ENCODE data around the gene MAML2. TPM values are rescaled to one million over a fixed set of nuclear protein-coding genes. Genes with fewer than 3 reads are reported as not detected.

The MAML2 gene
- total RNA-seq, 1 experiment from 2014 or later = 2.9 TPM

DNA sequence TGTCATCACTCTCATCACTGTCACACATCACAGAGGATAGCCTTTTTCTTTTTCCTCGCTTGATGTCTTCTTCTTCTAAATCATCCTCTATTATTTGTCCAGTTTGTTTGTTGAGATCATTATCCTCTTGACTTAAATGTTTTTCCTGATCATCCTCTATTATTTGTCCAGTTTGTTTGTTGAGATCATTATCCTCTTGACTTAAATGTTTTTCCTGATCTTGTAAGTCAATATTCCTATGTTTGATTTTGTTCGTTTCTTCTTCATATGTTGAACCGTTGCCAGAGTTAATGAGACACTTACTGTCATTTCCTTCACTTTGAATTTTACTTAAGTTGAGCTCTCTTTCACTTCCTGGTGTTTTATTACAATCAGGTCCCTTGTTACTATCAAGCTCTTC, 41.2 kb upstream of the MAML2 start:
- Histone ChIP-seq H3K27me3 (ENCODE audit: control insufficient read depth, insufficient read depth, low read length) (no peaks in the 10 kb centered on the region), H3K9me3 (ENCODE audit: control insufficient read depth, insufficient read depth, low read depth, low read length) (no peaks in the 10 kb centered on the region), H3K4me1 (ENCODE audit: control insufficient read depth, insufficient read depth, low read length) (peaks cover 12% of the 10 kb centered on the region), H3K36me3 (ENCODE audit: control insufficient read depth, insufficient read depth, low read length) (peaks cover 30% of the 10 kb centered on the region), H3K27ac (ENCODE audit: low read length) (no peak overlapping the region), H3K4me3 (ENCODE audit: low read depth in 2 of 2, low read length in 2 of 2) (no peak overlapping the region)
- BruUV-seq (replicated peaks) = TSS peak; percentile 14
- ChIA-PET CTCF (no interaction called here), POLR2A (no interaction called here)
- no peak for DNase-seq (ENCODE audit: low read depth, low spot score)
- TF ChIP-seq, protein P1, sequence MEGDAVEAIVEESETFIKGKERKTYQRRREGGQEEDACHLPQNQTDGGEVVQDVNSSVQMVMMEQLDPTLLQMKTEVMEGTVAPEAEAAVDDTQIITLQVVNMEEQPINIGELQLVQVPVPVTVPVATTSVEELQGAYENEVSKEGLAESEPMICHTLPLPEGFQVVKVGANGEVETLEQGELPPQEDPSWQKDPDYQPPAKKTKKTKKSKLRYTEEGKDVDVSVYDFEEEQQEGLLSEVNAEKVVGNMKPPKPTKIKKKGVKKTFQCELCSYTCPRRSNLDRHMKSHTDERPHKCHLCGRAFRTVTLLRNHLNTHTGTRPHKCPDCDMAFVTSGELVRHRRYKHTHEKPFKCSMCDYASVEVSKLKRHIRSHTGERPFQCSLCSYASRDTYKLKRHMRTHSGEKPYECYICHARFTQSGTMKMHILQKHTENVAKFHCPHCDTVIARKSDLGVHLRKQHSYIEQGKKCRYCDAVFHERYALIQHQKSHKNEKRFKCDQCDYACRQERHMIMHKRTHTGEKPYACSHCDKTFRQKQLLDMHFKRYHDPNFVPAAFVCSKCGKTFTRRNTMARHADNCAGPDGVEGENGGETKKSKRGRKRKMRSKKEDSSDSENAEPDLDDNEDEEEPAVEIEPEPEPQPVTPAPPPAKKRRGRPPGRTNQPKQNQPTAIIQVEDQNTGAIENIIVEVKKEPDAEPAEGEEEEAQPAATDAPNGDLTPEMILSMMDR (IDR thresholded peaks at IDR 0.05) = no peak
- TF ChIP-seq TCF7L2 (IDR thresholded peaks at IDR 0.05; ENCODE audit: low read depth, low read length) = no peak
- in situ Hi-C loops (cut with HindIII; ENCODE audit: low pct_unique_long_range_greater_than_20kb, low sequenced_read_pairs) (no loop called here), intact Hi-C loops (cut with micrococcal nuclease; ENCODE audit: unreplicated experiment) (no loop called here)
- ATAC-seq = no peak

DNA sequence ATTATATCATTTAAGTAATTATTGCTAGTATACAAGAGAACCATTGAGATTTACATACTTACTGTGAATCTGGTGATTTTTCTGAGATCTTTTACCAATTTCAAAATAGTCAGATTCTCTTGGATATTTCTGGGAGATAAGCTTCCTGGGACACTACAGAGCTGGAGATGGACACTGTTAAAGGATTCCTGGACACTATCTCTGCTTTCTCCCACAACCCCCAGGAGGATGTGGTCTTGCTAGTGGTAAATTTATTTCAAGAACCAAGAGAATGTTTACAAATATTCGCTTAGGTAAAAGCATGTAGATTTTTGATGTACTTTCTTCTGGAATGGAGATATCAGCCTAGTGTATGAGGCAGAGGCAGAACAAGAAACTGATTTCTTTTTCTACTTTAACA, 33.8 kb upstream of the MAML2 start:
- ChIA-PET POLR2A (no interaction called here), CTCF (no interaction called here)

More for the DNA sequence above, 33.8 kb upstream of the MAML2 start:
- BruUV-seq (replicated peaks) = no TSS peak
- TF ChIP-seq, protein P2, sequence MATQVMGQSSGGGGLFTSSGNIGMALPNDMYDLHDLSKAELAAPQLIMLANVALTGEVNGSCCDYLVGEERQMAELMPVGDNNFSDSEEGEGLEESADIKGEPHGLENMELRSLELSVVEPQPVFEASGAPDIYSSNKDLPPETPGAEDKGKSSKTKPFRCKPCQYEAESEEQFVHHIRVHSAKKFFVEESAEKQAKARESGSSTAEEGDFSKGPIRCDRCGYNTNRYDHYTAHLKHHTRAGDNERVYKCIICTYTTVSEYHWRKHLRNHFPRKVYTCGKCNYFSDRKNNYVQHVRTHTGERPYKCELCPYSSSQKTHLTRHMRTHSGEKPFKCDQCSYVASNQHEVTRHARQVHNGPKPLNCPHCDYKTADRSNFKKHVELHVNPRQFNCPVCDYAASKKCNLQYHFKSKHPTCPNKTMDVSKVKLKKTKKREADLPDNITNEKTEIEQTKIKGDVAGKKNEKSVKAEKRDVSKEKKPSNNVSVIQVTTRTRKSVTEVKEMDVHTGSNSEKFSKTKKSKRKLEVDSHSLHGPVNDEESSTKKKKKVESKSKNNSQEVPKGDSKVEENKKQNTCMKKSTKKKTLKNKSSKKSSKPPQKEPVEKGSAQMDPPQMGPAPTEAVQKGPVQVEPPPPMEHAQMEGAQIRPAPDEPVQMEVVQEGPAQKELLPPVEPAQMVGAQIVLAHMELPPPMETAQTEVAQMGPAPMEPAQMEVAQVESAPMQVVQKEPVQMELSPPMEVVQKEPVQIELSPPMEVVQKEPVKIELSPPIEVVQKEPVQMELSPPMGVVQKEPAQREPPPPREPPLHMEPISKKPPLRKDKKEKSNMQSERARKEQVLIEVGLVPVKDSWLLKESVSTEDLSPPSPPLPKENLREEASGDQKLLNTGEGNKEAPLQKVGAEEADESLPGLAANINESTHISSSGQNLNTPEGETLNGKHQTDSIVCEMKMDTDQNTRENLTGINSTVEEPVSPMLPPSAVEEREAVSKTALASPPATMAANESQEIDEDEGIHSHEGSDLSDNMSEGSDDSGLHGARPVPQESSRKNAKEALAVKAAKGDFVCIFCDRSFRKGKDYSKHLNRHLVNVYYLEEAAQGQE (IDR thresholded peaks at IDR 0.05; ENCODE audit: insufficient read depth in 1 of 2, low read depth in 2 of 2, low read length in 1 of 2) = no peak
- no peak for TF ChIP-seq SIN3A (IDR thresholded peaks at IDR 0.05; ENCODE audit: borderline replicate concordance, insufficient read depth, low read depth, low read length)
- TF ChIP-seq TCF7L2 (IDR thresholded peaks at IDR 0.05; ENCODE audit: low read depth, low read length) = no peak
- TF ChIP-seq, protein P1 (IDR thresholded peaks at IDR 0.05) = no peak
- TF ChIP-seq POLR2AphosphoS5 (IDR thresholded peaks at IDR 0.05; ENCODE audit: low read depth, low read length) = no peak
- no peaks in the 10 kb centered on the region for H3K9me3 ChIP-seq (ENCODE audit: control insufficient read depth, insufficient read depth, low read depth, low read length)
- ATAC-seq (no peak), DNase-seq (ENCODE audit: low read depth, low spot score) (no peak)
- no peaks in the 10 kb centered on the region for H3K4me1 ChIP-seq (ENCODE audit: control insufficient read depth, insufficient read depth, low read length)
- H3K36me3 ChIP-seq (ENCODE audit: control insufficient read depth, insufficient read depth, low read length) = peaks cover 5% of the 10 kb centered on the region; the same call in 1 of the 2 replicates
- in situ Hi-C loops (cut with HindIII; ENCODE audit: low pct_unique_long_range_greater_than_20kb, low sequenced_read_pairs) = no loop called here
- no peaks in the 10 kb centered on the region for H3K27me3 ChIP-seq (ENCODE audit: control insufficient read depth, insufficient read depth, low read length)
- H3K27ac ChIP-seq (ENCODE audit: low read length) = no peak overlapping the region
- no peak overlapping the region for H3K4me3 ChIP-seq (ENCODE audit: low read depth in 2 of 2, low read length in 2 of 2)
- intact Hi-C loops (cut with micrococcal nuclease; ENCODE audit: unreplicated experiment) = no loop called here

Data from Panc1 (cell line).